Activated gamma-delta T cell (primary cell): ENCODE data around the gene SEC61A2.
"Not testable (repeated sequence)": the region's sequence is repeated elsewhere in the genome, so short reads cannot be mapped to it uniquely, and the experiment has no call there.

ENCODE experiments used
- DNase-seq: peaks from one replicate; lab custom pipeline; 2025; lab: John Stamatoyannopoulos, UW
- total RNA-seq, 2 donors: gene quantifications; one replicate each; lab custom pipeline; 2026; lab: John Stamatoyannopoulos, UW

Gene SEC61A2
- 26.5 to 26.7 reads per million in 2 donors for total RNA-seq

- DNase-seq = peak; percentile 98
Observed at GRCh38 chr10:12129222-12130111, at the start of gene SEC61A2. Gene SEC61A2, plus strand, starts transcription at chr10:12129677. Its CDS starts 111 bp downstream, at chr10:12129788.

DNA sequence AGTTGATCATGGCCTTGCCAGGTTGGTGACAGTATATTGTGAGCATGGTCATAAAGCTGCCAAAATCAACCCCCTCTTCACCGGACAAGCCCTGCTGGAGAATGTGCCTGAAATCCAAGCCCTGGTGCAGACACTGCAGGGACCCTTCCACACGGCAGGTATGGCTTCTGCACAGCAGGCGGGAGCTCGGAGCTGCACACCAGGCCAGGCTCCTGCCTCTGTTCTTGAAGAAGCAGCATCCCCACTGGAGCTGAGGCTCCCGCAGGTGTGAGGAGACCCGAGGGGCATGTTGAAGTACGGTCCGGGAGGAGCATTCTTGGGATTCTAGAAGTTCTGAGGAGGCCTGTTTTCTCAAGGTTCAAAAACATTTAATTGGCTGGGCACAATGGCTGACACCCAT, 48.0 kb upstream of the SEC61A2 start:
- DNase-seq = no peak

DNA sequence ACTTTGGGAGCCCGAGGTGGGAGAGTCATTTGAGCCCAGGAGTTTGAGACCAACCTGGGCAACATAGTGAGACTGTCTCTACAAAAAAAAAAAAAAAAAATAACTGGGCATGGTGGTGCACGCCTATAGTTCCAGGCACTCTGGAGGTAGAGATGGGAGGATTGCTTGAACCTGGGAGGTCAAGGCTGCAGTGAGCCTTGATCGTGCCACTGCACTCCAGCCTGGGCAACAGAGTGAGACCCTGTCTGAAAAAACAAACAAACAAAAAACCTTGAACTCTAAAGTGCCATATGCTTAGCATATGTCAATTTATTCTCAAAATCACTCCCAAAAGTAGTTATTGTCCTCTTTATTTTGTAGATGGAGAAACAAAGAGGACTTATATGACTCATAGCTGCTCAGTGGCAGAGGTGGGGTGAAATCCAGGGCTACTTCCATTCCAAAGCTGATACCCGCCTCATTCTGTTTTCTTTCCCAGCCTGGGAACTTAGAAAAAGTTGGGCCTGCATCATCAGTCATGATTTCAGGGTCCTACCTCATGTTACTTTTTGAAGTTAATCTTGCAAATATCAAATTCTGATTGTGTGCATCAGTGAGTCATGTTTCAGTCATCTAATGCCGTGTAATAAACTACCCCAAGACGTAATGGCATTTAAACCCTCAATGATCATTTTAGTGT, 47.5 kb upstream of the SEC61A2 start:
- DNase-seq = no peak

DNA sequence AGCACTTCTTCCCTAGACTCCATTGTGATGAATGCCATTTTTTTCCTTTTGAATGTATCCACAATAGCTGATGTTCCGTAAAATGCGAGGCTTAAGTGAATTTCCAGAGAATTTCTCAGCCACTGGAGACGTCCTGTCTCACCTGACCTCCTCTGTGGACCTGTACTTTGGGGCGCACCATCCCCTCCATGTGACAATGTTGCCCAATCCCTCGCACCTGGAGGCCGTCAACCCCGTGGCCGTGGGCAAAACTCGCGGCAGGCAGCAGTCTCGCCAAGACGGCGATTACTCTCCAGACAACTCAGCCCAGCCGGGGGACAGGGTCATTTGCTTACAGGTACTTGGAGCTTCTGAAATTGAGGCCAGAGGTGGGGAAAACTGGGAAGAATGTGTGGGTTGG, 40.6 kb upstream of the SEC61A2 start:
- no peak for DNase-seq

- no peak for DNase-seq
Observed at GRCh38 chr10:12091421-12091820, 38.1 kb upstream of the SEC61A2 start.

DNA sequence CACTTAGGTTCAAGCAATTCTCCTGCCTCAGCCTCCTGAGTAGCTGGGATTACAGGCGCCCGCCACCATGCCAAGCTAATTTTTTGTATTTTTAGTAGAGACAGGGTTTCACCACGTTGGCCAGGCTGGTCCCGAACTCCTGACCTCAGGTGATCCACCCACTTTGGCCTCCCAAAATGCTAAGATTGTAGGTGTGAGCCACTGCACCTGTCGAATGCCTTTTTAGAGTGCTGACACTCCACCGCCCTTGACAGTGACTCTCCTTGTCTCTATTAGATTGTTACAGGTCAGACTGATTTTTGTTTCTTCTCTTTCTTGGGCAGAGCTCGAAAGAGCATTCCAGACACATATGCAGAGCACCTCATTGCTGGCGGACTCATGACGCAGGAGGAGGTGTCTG, 32.1 kb upstream of the SEC61A2 start:
- DNase-seq = not testable (repeated sequence)

- no peak for DNase-seq
Observed at GRCh38 chr10:12097791-12098190, 31.7 kb upstream of the SEC61A2 start.

GRCh38 chr10:12098966-12099365, 30.5 kb upstream of the SEC61A2 start:
- DNase-seq = no peak

- DNase-seq = no peak
Observed at GRCh38 chr10:12103802-12104201, 25.7 kb upstream of the SEC61A2 start.

GRCh38 chr10:12107781-12108180, 21.7 kb upstream of the SEC61A2 start:
- DNase-seq = no peak

GRCh38 chr10:12109286-12109685, 20.2 kb upstream of the SEC61A2 start:
- no peak for DNase-seq

- DNase-seq = no peak
Observed at GRCh38 chr10:12111528-12111927, 17.9 kb upstream of the SEC61A2 start.

- no peak for DNase-seq
Observed at GRCh38 chr10:12113627-12114026, 15.8 kb upstream of the SEC61A2 start.

DNA sequence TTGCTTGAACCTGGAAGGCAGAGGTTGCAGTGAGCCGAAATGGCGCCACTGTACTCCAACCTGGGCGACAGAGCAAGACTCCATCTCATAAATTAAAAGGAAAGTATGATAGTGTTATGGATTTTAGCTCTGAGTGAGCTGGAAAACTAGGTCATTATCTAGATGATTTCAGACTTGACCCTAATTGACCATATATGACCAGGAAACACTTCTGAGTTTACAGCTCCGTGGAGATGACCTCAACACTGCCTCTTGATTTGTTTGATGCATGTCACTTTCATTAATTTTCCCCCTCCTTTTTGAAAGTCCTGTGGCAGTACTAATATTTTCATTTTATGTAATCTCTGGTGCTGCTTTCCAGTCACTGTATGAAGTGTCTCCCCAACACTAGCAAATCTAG, 7.8 kb upstream of the SEC61A2 start:
- no peak for DNase-seq

DNA sequence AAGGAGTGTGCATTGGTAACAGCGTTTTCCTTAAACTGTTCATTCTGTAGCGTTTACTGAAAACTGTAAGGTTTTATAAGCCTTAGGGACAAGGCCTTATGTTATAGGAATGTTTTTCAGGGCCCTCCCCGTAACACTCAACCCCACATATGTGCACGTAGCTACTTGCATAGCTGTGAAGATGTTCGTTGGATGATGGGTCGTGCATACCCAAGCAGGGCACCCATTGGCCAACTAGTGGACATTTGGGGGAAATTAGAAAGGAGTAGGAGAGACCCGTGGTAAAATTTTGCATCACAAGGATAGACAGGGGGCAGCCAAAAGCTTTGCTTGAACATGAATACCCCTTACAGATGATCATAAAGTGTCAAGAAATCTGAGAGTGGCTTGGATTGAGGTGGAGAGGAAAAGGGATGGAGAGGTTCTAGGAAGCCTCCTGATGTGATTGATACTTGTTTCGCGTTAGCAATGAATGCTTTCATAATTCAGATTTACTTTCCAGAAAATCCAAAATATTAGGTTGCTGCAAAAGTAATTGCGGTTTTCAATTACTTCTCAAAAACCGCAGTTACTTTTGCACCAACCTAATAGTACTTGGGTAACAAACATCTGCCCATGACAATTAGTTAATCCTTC, 878 bp downstream of the SEC61A2 start:
- DNase-seq = no peak

GRCh38 chr10:12135631-12136030, 6.2 kb downstream of the SEC61A2 start:
- no peak for DNase-seq

- no peak for DNase-seq
Observed at GRCh38 chr10:12140038-12140437, 10.6 kb downstream of the SEC61A2 start.

DNA sequence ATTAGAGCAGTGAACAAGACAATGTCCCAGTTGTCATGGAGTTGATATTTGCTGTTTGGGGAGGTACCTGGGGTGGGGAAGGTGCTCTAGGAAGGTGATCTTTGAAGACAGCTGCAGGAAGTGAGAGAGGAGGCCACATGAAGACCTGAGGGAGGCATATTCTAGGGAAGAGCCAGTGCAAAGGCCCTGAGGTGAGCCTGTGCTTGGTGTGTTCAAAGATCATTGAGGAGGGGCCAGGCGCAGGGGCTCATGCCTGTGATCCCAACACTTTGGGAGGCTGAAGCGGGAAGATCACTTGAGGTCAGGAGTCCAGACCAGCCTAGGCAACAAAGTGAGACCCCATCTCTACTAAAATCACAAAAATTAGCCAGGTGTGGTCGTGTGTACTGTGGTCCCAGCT, 15.1 kb downstream of the SEC61A2 start:
- no peak for DNase-seq

- DNase-seq = no peak
Observed at GRCh38 chr10:12150163-12150562, 20.7 kb downstream of the SEC61A2 start.

- DNase-seq = no peak
Observed at GRCh38 chr10:12154516-12154915, 25.0 kb downstream of the SEC61A2 start.

- DNase-seq = no peak
Observed at GRCh38 chr10:12156367-12157123, 27.1 kb downstream of the SEC61A2 start.

GRCh38 chr10:12158111-12158510, 28.6 kb downstream of the SEC61A2 start:
- DNase-seq = no peak
